Measurements from ENCODE around the gene WDR53.

DNA sequence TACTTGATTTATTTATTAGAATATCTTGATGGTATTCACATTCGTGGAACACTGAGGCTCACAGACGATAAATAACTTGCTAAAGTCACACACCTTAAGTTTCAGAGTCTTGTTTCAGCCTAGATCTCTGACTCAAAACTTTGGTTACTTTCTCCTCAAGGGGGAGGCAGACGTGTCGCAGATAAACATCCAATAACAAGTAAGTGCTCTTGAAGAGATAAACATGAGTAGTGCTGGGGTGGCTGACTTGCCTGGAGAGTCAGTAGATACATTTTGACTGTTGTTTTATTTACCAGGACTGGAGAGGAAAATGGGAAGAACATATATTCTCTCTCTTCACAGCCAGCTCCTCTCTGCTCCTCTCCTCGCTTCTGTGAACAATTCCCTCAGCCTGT, 31.4 kb upstream of the WDR53 start:
- TF ChIP-seq, protein P1, sequence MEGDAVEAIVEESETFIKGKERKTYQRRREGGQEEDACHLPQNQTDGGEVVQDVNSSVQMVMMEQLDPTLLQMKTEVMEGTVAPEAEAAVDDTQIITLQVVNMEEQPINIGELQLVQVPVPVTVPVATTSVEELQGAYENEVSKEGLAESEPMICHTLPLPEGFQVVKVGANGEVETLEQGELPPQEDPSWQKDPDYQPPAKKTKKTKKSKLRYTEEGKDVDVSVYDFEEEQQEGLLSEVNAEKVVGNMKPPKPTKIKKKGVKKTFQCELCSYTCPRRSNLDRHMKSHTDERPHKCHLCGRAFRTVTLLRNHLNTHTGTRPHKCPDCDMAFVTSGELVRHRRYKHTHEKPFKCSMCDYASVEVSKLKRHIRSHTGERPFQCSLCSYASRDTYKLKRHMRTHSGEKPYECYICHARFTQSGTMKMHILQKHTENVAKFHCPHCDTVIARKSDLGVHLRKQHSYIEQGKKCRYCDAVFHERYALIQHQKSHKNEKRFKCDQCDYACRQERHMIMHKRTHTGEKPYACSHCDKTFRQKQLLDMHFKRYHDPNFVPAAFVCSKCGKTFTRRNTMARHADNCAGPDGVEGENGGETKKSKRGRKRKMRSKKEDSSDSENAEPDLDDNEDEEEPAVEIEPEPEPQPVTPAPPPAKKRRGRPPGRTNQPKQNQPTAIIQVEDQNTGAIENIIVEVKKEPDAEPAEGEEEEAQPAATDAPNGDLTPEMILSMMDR (IDR thresholded peaks at IDR 0.05; ENCODE audit: low read length), result no peak
- TF ChIP-seq EZH2phosphoT487 (IDR thresholded peaks at IDR 0.05; ENCODE audit: low read length), result no peak

All from MM.1S (cell line).